Activated naive CD8-positive, alpha-beta T cell (primary cell): ENCODE data around the gene PPP1R12C.

ENCODE experiments used
- H3K27ac Mint-ChIP-seq: one replicate; pipeline ENCODE4 v1.8.0; 2021; ENCODE audit warnings: mixed read lengths
- H3K27me3 Mint-ChIP-seq: one replicate; pipeline ENCODE4 v1.8.0; 2021; ENCODE audit warnings: mixed read lengths
- H3K36me3 Mint-ChIP-seq: one replicate; pipeline ENCODE4 v1.8.0; 2021; ENCODE audit warnings: mixed read lengths
- H3K4me1 Mint-ChIP-seq: one replicate; pipeline ENCODE4 v1.8.0; 2021; ENCODE audit warnings: low read depth, mixed read lengths
- H3K4me3 Mint-ChIP-seq: one replicate; pipeline ENCODE4 v1.8.0; 2021; ENCODE audit warnings: mild to moderate bottlenecking, mixed read lengths
- H3K9me3 Mint-ChIP-seq: one replicate; pipeline ENCODE4 v1.8.0; 2021; ENCODE audit warnings: low read depth, mixed read lengths

The PPP1R12C gene

GRCh38 chr19:55080968-55081769 is 36.3 kb downstream of the PPP1R12C start:
- H3K27me3 Mint-ChIP-seq: peaks cover 26% of the 10 kb centered on the region
- H3K4me3 Mint-ChIP-seq: peak overlapping the region; percentile 80
- peaks cover 18% of the 10 kb centered on the region for H3K4me1 Mint-ChIP-seq
- H3K36me3 Mint-ChIP-seq: no peaks in the 10 kb centered on the region
- no peak overlapping the region for H3K27ac Mint-ChIP-seq
- no peaks in the 10 kb centered on the region for H3K9me3 Mint-ChIP-seq

- H3K27me3 Mint-ChIP-seq: peaks cover 25% of the 10 kb centered on the region
- H3K4me1 Mint-ChIP-seq: peaks cover 18% of the 10 kb centered on the region
- no peaks in the 10 kb centered on the region for H3K9me3 Mint-ChIP-seq
- H3K27ac Mint-ChIP-seq: no peak overlapping the region
- H3K36me3 Mint-ChIP-seq: no peaks in the 10 kb centered on the region
- peak overlapping the region; percentile 80 for H3K4me3 Mint-ChIP-seq
Observed at GRCh38 chr19:55080121-55080967, 37.1 kb downstream of the PPP1R12C start.

- Mint-ChIP-seq H3K36me3 (no peaks in the 10 kb centered on the region), H3K9me3 (no peaks in the 10 kb centered on the region), H3K4me3 (peak overlapping the region; percentile 51), H3K27me3 (peaks cover 28% of the 10 kb centered on the region), H3K4me1 (peaks cover 18% of the 10 kb centered on the region), H3K27ac (no peak overlapping the region)
Observed at GRCh38 chr19:55079400-55080038, 37.9 kb downstream of the PPP1R12C start.

- no peak overlapping the region for H3K27ac Mint-ChIP-seq
- no peaks in the 10 kb centered on the region for H3K9me3 Mint-ChIP-seq
- H3K27me3 Mint-ChIP-seq: peaks cover 27% of the 10 kb centered on the region
- H3K4me1 Mint-ChIP-seq: peaks cover 18% of the 10 kb centered on the region
- peak overlapping the region; percentile 51 for H3K4me3 Mint-ChIP-seq
- peaks cover 2% of the 10 kb centered on the region for H3K36me3 Mint-ChIP-seq
Observed at GRCh38 chr19:55078996-55079395, 38.4 kb downstream of the PPP1R12C start.

GRCh38 chr19:55077106-55077505 is 40.3 kb downstream of the PPP1R12C start:
- H3K27me3 Mint-ChIP-seq: peaks cover 29% of the 10 kb centered on the region
- H3K4me1 Mint-ChIP-seq: peaks cover 15% of the 10 kb centered on the region
- H3K4me3 Mint-ChIP-seq: no peak overlapping the region
- H3K36me3 Mint-ChIP-seq: peaks cover 2% of the 10 kb centered on the region
- H3K9me3 Mint-ChIP-seq: no peaks in the 10 kb centered on the region
- H3K27ac Mint-ChIP-seq: no peak overlapping the region

- no peaks in the 10 kb centered on the region for H3K9me3 Mint-ChIP-seq
- H3K36me3 Mint-ChIP-seq: peaks cover 2% of the 10 kb centered on the region
- H3K4me3 Mint-ChIP-seq: no peak overlapping the region
- H3K27ac Mint-ChIP-seq: no peak overlapping the region
- peaks cover 33% of the 10 kb centered on the region for H3K27me3 Mint-ChIP-seq
- peaks cover 13% of the 10 kb centered on the region for H3K4me1 Mint-ChIP-seq
Observed at GRCh38 chr19:55076321-55076720, 41.1 kb downstream of the PPP1R12C start.

- H3K4me1 Mint-ChIP-seq: peaks cover 7% of the 10 kb centered on the region
- H3K4me3 Mint-ChIP-seq: no peak within 1 kb of the TSS
- H3K9me3 Mint-ChIP-seq: no peaks in the 10 kb centered on the region
- H3K27me3 Mint-ChIP-seq: peaks cover 33% of the 10 kb centered on the region
- peaks cover 2% of the 10 kb centered on the region for H3K36me3 Mint-ChIP-seq
- H3K27ac Mint-ChIP-seq: no peak within 1 kb of the TSS
Observed at GRCh38 chr19:55075371-55075998, 42.0 kb downstream of the PPP1R12C start, which contains the start of gene EPS8L1. Gene EPS8L1, plus strand, starts transcription at chr19:55075869. Its CDS starts 576 bp downstream, at chr19:55076445.

GRCh38 chr19:55071913-55072312 is 45.5 kb downstream of the PPP1R12C start:
- no peak overlapping the region for H3K4me3 Mint-ChIP-seq
- H3K4me1 Mint-ChIP-seq: peaks cover 9% of the 10 kb centered on the region
- H3K9me3 Mint-ChIP-seq: no peaks in the 10 kb centered on the region
- H3K27me3 Mint-ChIP-seq: peaks cover 48% of the 10 kb centered on the region
- H3K27ac Mint-ChIP-seq: no peak overlapping the region
- H3K36me3 Mint-ChIP-seq: peaks cover 2% of the 10 kb centered on the region

- no peak overlapping the region for H3K27ac Mint-ChIP-seq
- peaks cover 49% of the 10 kb centered on the region for H3K27me3 Mint-ChIP-seq
- no peak overlapping the region for H3K4me3 Mint-ChIP-seq
- peaks cover 9% of the 10 kb centered on the region for H3K4me1 Mint-ChIP-seq
- H3K36me3 Mint-ChIP-seq: peaks cover 2% of the 10 kb centered on the region
- no peaks in the 10 kb centered on the region for H3K9me3 Mint-ChIP-seq
Observed at GRCh38 chr19:55071129-55071502, 46.3 kb downstream of the PPP1R12C start.

- H3K27ac Mint-ChIP-seq: no peak overlapping the region
- no peaks in the 10 kb centered on the region for H3K9me3 Mint-ChIP-seq
- peaks cover 2% of the 10 kb centered on the region for H3K36me3 Mint-ChIP-seq
- no peak overlapping the region for H3K4me3 Mint-ChIP-seq
- H3K4me1 Mint-ChIP-seq: peaks cover 9% of the 10 kb centered on the region
- H3K27me3 Mint-ChIP-seq: peaks cover 50% of the 10 kb centered on the region
Observed at GRCh38 chr19:55070466-55071128, 46.8 kb downstream of the PPP1R12C start.

- no peaks in the 10 kb centered on the region for H3K9me3 Mint-ChIP-seq
- peak overlapping the region; percentile 25 for H3K27ac Mint-ChIP-seq
- H3K27me3 Mint-ChIP-seq: peaks cover 45% of the 10 kb centered on the region
- H3K4me1 Mint-ChIP-seq: peaks cover 9% of the 10 kb centered on the region
- peaks cover 2% of the 10 kb centered on the region for H3K36me3 Mint-ChIP-seq
- peak overlapping the region; percentile 74 for H3K4me3 Mint-ChIP-seq
Observed at GRCh38 chr19:55069865-55070197, 47.6 kb downstream of the PPP1R12C start.

- peak overlapping the region; percentile 74 for H3K4me3 Mint-ChIP-seq
- peaks cover 2% of the 10 kb centered on the region for H3K36me3 Mint-ChIP-seq
- peaks cover 45% of the 10 kb centered on the region for H3K27me3 Mint-ChIP-seq
- H3K9me3 Mint-ChIP-seq: no peaks in the 10 kb centered on the region
- peaks cover 9% of the 10 kb centered on the region for H3K4me1 Mint-ChIP-seq
- peak overlapping the region; percentile 25 for H3K27ac Mint-ChIP-seq
Observed at GRCh38 chr19:55068950-55069864, 48.2 kb downstream of the PPP1R12C start.

- no peak overlapping the region for H3K27ac Mint-ChIP-seq
- peaks cover 9% of the 10 kb centered on the region for H3K4me1 Mint-ChIP-seq
- H3K4me3 Mint-ChIP-seq: no peak overlapping the region
Observed at GRCh38 chr19:55067869-55068268, 49.6 kb downstream of the PPP1R12C start.

More at GRCh38 chr19:55067869-55068268, 49.6 kb downstream of the PPP1R12C start:
- no peaks in the 10 kb centered on the region for H3K9me3 Mint-ChIP-seq
- no peaks in the 10 kb centered on the region for H3K36me3 Mint-ChIP-seq
- H3K27me3 Mint-ChIP-seq: peaks cover 41% of the 10 kb centered on the region
